ENCODE results near the gene DKK3.
A peak's percentile ranks its signal among the peaks of the same experiment; 100 is the strongest.

Gene DKK3

GRCh38 chr11:11980841-11981308 lies 27.6 kb downstream of the DKK3 start:
- DNase-seq: no peak

GRCh38 chr11:11980200-11980599 lies 28.2 kb downstream of the DKK3 start:
- DNase-seq: no peak

- DNase-seq: no peak
Measured at GRCh38 chr11:11979488-11980117, 28.8 kb downstream of the DKK3 start.

GRCh38 chr11:11978792-11979487 lies 29.5 kb downstream of the DKK3 start:
- peak; percentile 67 for DNase-seq

- DNase-seq: no peak
Measured at GRCh38 chr11:11978098-11978637, 30.3 kb downstream of the DKK3 start.

GRCh38 chr11:11977206-11977938 lies 31.1 kb downstream of the DKK3 start:
- DNase-seq: no peak

GRCh38 chr11:11976481-11977127 lies 31.8 kb downstream of the DKK3 start:
- DNase-seq: no peak

GRCh38 chr11:11975201-11976092 lies 33.0 kb downstream of the DKK3 start:
- DNase-seq: peak; percentile 19

GRCh38 chr11:11973866-11974265 lies 34.6 kb downstream of the DKK3 start:
- DNase-seq: no peak

GRCh38 chr11:11973361-11973800 lies 35.0 kb downstream of the DKK3 start:
- no peak for DNase-seq

- DNase-seq: no peak
Measured at GRCh38 chr11:11972730-11973341, 35.6 kb downstream of the DKK3 start.

- peak; percentile 16 for DNase-seq
Measured at GRCh38 chr11:11971906-11972547, 36.4 kb downstream of the DKK3 start.

- no peak for DNase-seq
Measured at GRCh38 chr11:11970556-11970955, 37.9 kb downstream of the DKK3 start.

GRCh38 chr11:11969380-11970215 lies 38.8 kb downstream of the DKK3 start:
- no peak for DNase-seq

- DNase-seq: no peak
Measured at GRCh38 chr11:11968511-11969280, 39.7 kb downstream of the DKK3 start.

- no peak for DNase-seq
Measured at GRCh38 chr11:11967669-11968510, 40.5 kb downstream of the DKK3 start.

- DNase-seq: peak; percentile 69
Measured at GRCh38 chr11:11966826-11967668, 41.4 kb downstream of the DKK3 start.
